Measurements from ENCODE around the gene ABLIM3.

ABLIM3 gene

GRCh38 chr5:149206524-149207141, 65.3 kb downstream of the ABLIM3 start:
- Histone ChIP-seq H3K27me3 (ENCODE audit: insufficient read depth, low read length) (no peaks in the 10 kb centered on the region), H3K79me2 (ENCODE audit: control insufficient read depth, insufficient read depth, low read length, unreplicated experiment) (peaks cover 2% of the 10 kb centered on the region), H2AFZ (ENCODE audit: low read length, unreplicated experiment) (no peak overlapping the region), H3K4me1 (ENCODE audit: control insufficient read depth, insufficient read depth, low read length, unreplicated experiment) (peaks cover 75% of the 10 kb centered on the region), H3K4me3 (ENCODE audit: low read depth, low read length) (no peak overlapping the region), H3K27ac (ENCODE audit: low read depth, low read length) (peak overlapping the region; percentile 98), H3K36me3 (ENCODE audit: insufficient read depth, low read length) (peaks cover 57% of the 10 kb centered on the region)

GRCh38 chr5:149207831-149208230, 66.5 kb downstream of the ABLIM3 start:
- Histone ChIP-seq H3K36me3 (ENCODE audit: insufficient read depth, low read length) (peaks cover 48% of the 10 kb centered on the region), H3K79me2 (ENCODE audit: control insufficient read depth, insufficient read depth, low read length, unreplicated experiment) (peaks cover 2% of the 10 kb centered on the region), H3K27ac (ENCODE audit: low read depth, low read length) (peak overlapping the region; percentile 98), H3K4me1 (ENCODE audit: control insufficient read depth, insufficient read depth, low read length, unreplicated experiment) (peaks cover 86% of the 10 kb centered on the region), H3K4me3 (ENCODE audit: low read depth, low read length) (no peak overlapping the region), H3K27me3 (ENCODE audit: insufficient read depth, low read length) (no peaks in the 10 kb centered on the region), H2AFZ (ENCODE audit: low read length, unreplicated experiment) (no peak overlapping the region)

GRCh38 chr5:149210225-149210624, 68.9 kb downstream of the ABLIM3 start:
- H3K36me3 ChIP-seq (ENCODE audit: insufficient read depth, low read length): peaks cover 48% of the 10 kb centered on the region; the same call in 1 of the 2 replicates
- H3K4me3 ChIP-seq (ENCODE audit: low read depth, low read length): no peak overlapping the region

GRCh38 chr5:149210968-149211490, 69.7 kb downstream of the ABLIM3 start:
- no peak overlapping the region for H3K4me3 ChIP-seq (ENCODE audit: low read depth, low read length)
- peak overlapping the region; percentile 98 for H3K27ac ChIP-seq (ENCODE audit: low read depth, low read length)
- peaks cover 76% of the 10 kb centered on the region for H3K4me1 ChIP-seq (ENCODE audit: control insufficient read depth, insufficient read depth, low read length, unreplicated experiment)
- peaks cover 48% of the 10 kb centered on the region; the same call in 1 of the 2 replicates for H3K36me3 ChIP-seq (ENCODE audit: insufficient read depth, low read length)
- H3K27me3 ChIP-seq (ENCODE audit: insufficient read depth, low read length): no peaks in the 10 kb centered on the region
- H2AFZ ChIP-seq (ENCODE audit: low read length, unreplicated experiment): no peak overlapping the region
- peaks cover 2% of the 10 kb centered on the region for H3K79me2 ChIP-seq (ENCODE audit: control insufficient read depth, insufficient read depth, low read length, unreplicated experiment)

More at GRCh38 chr5:149210225-149210624, 68.9 kb downstream of the ABLIM3 start:
- Histone ChIP-seq H3K27ac (ENCODE audit: low read depth, low read length) (peak overlapping the region; percentile 98), H2AFZ (ENCODE audit: low read length, unreplicated experiment) (no peak overlapping the region), H3K4me1 (ENCODE audit: control insufficient read depth, insufficient read depth, low read length, unreplicated experiment) (peaks cover 76% of the 10 kb centered on the region), H3K27me3 (ENCODE audit: insufficient read depth, low read length) (no peaks in the 10 kb centered on the region), H3K79me2 (ENCODE audit: control insufficient read depth, insufficient read depth, low read length, unreplicated experiment) (peaks cover 2% of the 10 kb centered on the region)

GRCh38 chr5:149211566-149211965, 70.3 kb downstream of the ABLIM3 start:
- Histone ChIP-seq H3K4me1 (ENCODE audit: control insufficient read depth, insufficient read depth, low read length, unreplicated experiment) (peaks cover 74% of the 10 kb centered on the region), H3K36me3 (ENCODE audit: insufficient read depth, low read length) (peaks cover 54% of the 10 kb centered on the region; the same call in 1 of the 2 replicates), H3K27ac (ENCODE audit: low read depth, low read length) (peak overlapping the region; percentile 98), H3K79me2 (ENCODE audit: control insufficient read depth, insufficient read depth, low read length, unreplicated experiment) (peaks cover 2% of the 10 kb centered on the region), H2AFZ (ENCODE audit: low read length, unreplicated experiment) (no peak overlapping the region), H3K27me3 (ENCODE audit: insufficient read depth, low read length) (no peaks in the 10 kb centered on the region), H3K4me3 (ENCODE audit: low read depth, low read length) (no peak overlapping the region)

GRCh38 chr5:149212198-149212951, 71.1 kb downstream of the ABLIM3 start:
- peak overlapping the region; percentile 98 for H3K27ac ChIP-seq (ENCODE audit: low read depth, low read length)
- H3K27me3 ChIP-seq (ENCODE audit: insufficient read depth, low read length): no peaks in the 10 kb centered on the region
- H3K36me3 ChIP-seq (ENCODE audit: insufficient read depth, low read length): peaks cover 61% of the 10 kb centered on the region; the same call in 1 of the 2 replicates
- no peak overlapping the region for H3K4me3 ChIP-seq (ENCODE audit: low read depth, low read length)
- H3K4me1 ChIP-seq (ENCODE audit: control insufficient read depth, insufficient read depth, low read length, unreplicated experiment): peaks cover 66% of the 10 kb centered on the region
- H3K79me2 ChIP-seq (ENCODE audit: control insufficient read depth, insufficient read depth, low read length, unreplicated experiment): peaks cover 7% of the 10 kb centered on the region
- H2AFZ ChIP-seq (ENCODE audit: low read length, unreplicated experiment): no peak overlapping the region

GRCh38 chr5:149213264-149213880, 72.1 kb downstream of the ABLIM3 start:
- Histone ChIP-seq H3K27ac (ENCODE audit: low read depth, low read length) (peak overlapping the region; percentile 98), H3K4me1 (ENCODE audit: control insufficient read depth, insufficient read depth, low read length, unreplicated experiment) (peaks cover 61% of the 10 kb centered on the region), H3K4me3 (ENCODE audit: low read depth, low read length) (no peak overlapping the region)

GRCh38 chr5:149215478-149216090, 74.3 kb downstream of the ABLIM3 start:
- peaks cover 58% of the 10 kb centered on the region; the same call in 1 of the 2 replicates for H3K36me3 ChIP-seq (ENCODE audit: insufficient read depth, low read length)
- H3K4me3 ChIP-seq (ENCODE audit: low read depth, low read length): no peak overlapping the region
- H3K79me2 ChIP-seq (ENCODE audit: control insufficient read depth, insufficient read depth, low read length, unreplicated experiment): peaks cover 5% of the 10 kb centered on the region
- no peak overlapping the region for H2AFZ ChIP-seq (ENCODE audit: low read length, unreplicated experiment)
- H3K4me1 ChIP-seq (ENCODE audit: control insufficient read depth, insufficient read depth, low read length, unreplicated experiment): peaks cover 53% of the 10 kb centered on the region
- H3K27ac ChIP-seq (ENCODE audit: low read depth, low read length): peak overlapping the region; percentile 98
- H3K27me3 ChIP-seq (ENCODE audit: insufficient read depth, low read length): no peaks in the 10 kb centered on the region

More at GRCh38 chr5:149213264-149213880, 72.1 kb downstream of the ABLIM3 start:
- Histone ChIP-seq H2AFZ (ENCODE audit: low read length, unreplicated experiment) (no peak overlapping the region), H3K36me3 (ENCODE audit: insufficient read depth, low read length) (peaks cover 66% of the 10 kb centered on the region; the same call in 1 of the 2 replicates), H3K79me2 (ENCODE audit: control insufficient read depth, insufficient read depth, low read length, unreplicated experiment) (peaks cover 5% of the 10 kb centered on the region), H3K27me3 (ENCODE audit: insufficient read depth, low read length) (no peaks in the 10 kb centered on the region)

- Histone ChIP-seq H2AFZ (ENCODE audit: low read length, unreplicated experiment) (no peak overlapping the region), H3K79me2 (ENCODE audit: control insufficient read depth, insufficient read depth, low read length, unreplicated experiment) (peaks cover 5% of the 10 kb centered on the region), H3K27ac (ENCODE audit: low read depth, low read length) (peak overlapping the region; percentile 98; the same call in 1 of the 2 replicates), H3K4me3 (ENCODE audit: low read depth, low read length) (no peak overlapping the region), H3K4me1 (ENCODE audit: control insufficient read depth, insufficient read depth, low read length, unreplicated experiment) (peaks cover 54% of the 10 kb centered on the region), H3K27me3 (ENCODE audit: insufficient read depth, low read length) (no peaks in the 10 kb centered on the region), H3K36me3 (ENCODE audit: insufficient read depth, low read length) (peaks cover 55% of the 10 kb centered on the region; the same call in 1 of the 2 replicates)
Observed at GRCh38 chr5:149216496-149216895, 75.2 kb downstream of the ABLIM3 start.
